HT-29 (cell line): ENCODE data around the gene INPP5K. TPM values are rescaled to one million over a fixed set of nuclear protein-coding genes. Genes with fewer than 3 reads are reported as not detected.

Source experiments
- DNase-seq: peaks from one replicate; pipeline ENCODE4 v3.0.0-alpha.2; 2015; ENCODE audit warnings: low spot score
- total RNA-seq: library from RNA; depleted of rRNA; stranded (reverse); fragments of >200 nt; shearing (Covaris generic); gene quantifications from 2 replicates; pipeline ENCODE4 v1.2.3, GENCODE V29; 2014

The INPP5K gene
- total RNA-seq, 1 experiment from 2014 or later: 75.5 TPM

GRCh38 chr17:1506649-1507267 lies 9.7 kb downstream of the INPP5K start:
- DNase-seq: no peak

GRCh38 chr17:1505586-1505985 lies 10.8 kb downstream of the INPP5K start:
- DNase-seq: no peak

GRCh38 chr17:1504866-1505265 lies 11.5 kb downstream of the INPP5K start:
- no peak for DNase-seq

GRCh38 chr17:1503699-1504098 lies 12.7 kb downstream of the INPP5K start:
- no peak for DNase-seq

DNA sequence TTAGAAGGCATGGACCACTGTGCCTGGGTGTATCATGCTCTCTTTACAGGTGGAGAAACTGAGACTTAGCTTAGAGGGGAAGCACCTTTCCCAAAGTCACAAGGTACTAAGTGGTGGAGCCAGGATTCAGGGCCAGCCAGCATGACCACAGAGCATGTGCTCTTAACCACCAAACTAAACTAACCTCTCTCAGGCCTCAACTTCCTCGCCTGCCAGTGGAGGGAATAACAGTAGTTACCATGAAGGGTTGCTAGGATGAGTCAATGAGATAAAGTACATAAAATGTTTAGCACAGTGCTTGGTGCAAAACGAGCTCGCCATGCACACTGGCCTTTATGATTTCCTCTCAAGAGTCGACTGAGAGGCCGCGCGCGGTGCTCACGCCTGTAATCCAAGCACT lies 17.5 kb downstream of the INPP5K start:
- no peak for DNase-seq

DNA sequence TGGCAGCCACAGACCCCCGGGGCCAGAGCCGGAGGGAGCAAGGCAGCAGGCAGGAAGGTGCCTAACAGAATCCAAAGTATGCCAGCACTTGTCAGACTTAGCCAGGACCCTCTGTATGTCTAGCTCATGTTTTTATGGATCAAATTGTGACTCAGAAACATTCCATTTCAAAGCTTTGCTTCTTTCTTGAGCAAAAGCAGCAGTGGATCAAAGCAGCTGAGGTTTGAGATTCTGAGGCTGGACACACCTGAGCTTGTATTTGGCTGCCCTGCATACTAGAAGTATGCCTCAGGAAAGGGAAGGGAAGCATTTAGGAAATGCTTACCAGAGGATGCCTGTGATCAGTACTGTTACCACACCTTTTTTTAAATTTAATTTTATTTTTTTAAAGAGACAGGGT lies 18.2 kb downstream of the INPP5K start:
- DNase-seq: no peak

GRCh38 chr17:1497831-1498230 lies 18.6 kb downstream of the INPP5K start:
- no peak for DNase-seq

GRCh38 chr17:1496869-1497268 lies 19.5 kb downstream of the INPP5K start:
- no peak for DNase-seq

GRCh38 chr17:1495265-1495989 lies 21.0 kb downstream of the INPP5K start:
- DNase-seq: no peak

DNA sequence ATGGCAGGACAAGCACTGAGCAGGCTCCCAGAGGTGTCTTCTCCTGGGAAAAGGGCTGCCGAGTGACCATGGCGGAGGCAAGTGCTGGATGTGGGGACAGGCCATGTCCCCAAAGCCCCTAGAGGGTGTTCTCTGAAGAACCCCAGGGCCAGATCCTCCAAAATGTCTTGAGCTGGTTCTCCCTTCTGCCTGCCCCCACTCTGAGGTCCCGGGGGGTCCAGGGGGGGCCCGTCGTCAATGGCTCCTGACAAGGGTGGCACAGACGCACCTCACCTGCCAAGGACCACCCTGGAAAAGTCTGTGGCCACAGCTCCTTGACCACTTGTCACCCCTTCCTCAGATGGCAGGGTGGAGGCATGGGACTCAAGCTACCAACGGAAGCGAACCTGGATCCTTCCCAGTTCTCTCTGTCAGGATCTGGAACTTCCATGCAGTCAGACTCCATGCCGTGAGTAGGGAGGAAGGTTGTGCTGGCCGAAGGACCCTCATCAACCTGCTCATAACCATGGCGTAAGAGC lies 21.6 kb downstream of the INPP5K start:
- DNase-seq: no peak

DNA sequence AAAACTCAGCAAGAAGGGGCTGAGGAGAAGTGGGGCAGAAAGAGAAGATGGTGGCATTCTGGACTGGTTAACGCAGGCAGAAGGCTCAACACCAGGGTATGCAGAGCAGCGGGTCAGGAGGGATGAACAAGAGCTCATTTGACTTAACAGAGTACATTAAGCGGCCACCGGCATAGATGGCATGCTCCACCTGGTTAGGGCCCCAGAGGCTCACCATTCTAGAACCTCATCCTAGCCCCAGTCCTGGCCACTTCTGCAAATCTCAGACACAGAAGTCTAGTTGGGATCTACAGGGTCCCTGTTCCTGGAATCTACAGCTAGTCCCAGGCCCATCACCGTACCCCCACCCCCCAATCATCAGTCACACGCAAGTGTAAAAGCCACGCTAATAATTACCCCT lies 22.2 kb downstream of the INPP5K start:
- DNase-seq: no peak

DNA sequence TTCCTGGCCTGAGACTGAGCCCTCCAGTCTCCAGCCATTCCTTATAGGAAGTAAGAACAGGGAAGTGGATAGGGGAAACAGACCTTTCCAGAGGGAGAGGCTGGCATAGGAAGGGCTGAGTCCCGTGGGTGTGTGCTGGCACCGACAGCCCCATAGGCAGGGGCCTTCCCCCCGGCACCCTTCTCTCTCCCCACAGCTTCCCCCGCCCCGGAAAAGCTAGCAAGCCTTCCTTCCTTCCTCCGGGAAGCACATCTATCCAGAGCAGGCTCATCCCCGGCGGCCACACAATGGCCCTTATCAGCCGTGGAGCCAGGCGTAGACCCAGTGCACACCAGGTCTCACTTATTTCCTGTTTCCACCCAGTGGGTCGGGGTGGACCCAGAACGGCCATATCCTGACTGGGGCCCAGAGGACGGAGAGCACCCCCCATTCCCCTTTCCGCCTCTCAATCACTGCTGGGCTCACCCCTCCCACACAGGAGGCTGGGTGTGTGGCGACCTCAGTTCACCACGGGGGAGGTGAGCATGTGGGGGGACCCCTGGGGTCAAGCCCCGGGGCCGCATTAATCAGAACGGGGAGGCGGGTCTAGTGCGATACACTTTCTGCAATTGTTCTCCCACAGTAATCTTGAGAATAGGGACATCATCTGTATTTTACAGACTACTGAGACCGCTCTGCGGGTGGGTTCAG lies 23.0 kb downstream of the INPP5K start:
- peak; percentile 71 for DNase-seq

DNA sequence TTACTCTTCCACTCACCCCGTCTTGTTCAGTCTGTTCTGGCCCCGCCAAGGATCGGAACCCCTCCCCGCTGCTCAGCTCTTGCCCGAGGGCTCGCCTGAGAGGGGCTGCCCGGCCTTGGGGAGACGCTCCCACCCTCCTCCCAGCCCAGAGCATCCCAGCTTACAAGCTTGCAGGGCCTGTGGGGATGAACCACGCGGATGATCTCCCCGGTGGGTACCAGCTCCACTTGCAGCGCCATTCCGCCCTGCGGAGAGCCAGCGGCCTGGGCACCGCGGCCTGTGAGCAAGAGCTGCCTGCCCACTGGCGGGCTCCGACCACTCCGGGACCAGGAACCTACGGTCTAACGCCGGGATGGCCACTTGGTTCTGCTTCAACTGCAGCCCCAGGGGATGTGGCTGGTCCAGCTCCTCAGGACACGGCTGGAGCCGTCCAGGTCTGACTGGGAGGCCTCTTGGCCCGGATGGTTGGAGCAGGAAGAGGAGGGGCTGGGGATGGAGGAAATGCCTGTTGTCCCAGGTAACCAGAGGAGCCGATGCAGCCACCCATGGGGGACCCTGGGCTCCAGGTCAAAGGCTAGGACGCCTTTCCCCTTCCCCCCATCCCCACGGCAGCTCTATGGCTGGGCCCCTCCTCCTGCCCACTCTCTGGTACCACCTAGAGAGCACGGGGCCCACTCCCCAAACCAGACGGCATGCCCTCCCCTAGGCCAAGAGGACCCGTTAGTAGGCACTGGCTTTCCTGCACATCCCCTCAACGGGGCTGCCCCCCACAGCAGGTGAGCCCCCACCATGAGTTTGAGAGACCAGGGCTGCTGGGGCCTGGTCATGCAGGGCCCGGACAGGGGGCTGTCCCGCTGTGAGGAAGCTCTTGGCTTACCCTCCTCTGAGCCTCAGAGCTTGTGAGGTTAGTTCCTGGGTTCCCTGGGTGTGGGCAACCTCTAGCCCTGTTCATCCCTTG lies 23.9 kb downstream of the INPP5K start, which contains the start of gene MYO1C:
Gene MYO1C, minus strand, starts transcription at position 438 of the 958 bp plus-strand sequence. Its CDS starts 199 bp downstream, at position 239.
- DNase-seq: peak; percentile 60

GRCh38 chr17:1491443-1492248 lies 24.8 kb downstream of the INPP5K start:
- peak; percentile 60 for DNase-seq

DNA sequence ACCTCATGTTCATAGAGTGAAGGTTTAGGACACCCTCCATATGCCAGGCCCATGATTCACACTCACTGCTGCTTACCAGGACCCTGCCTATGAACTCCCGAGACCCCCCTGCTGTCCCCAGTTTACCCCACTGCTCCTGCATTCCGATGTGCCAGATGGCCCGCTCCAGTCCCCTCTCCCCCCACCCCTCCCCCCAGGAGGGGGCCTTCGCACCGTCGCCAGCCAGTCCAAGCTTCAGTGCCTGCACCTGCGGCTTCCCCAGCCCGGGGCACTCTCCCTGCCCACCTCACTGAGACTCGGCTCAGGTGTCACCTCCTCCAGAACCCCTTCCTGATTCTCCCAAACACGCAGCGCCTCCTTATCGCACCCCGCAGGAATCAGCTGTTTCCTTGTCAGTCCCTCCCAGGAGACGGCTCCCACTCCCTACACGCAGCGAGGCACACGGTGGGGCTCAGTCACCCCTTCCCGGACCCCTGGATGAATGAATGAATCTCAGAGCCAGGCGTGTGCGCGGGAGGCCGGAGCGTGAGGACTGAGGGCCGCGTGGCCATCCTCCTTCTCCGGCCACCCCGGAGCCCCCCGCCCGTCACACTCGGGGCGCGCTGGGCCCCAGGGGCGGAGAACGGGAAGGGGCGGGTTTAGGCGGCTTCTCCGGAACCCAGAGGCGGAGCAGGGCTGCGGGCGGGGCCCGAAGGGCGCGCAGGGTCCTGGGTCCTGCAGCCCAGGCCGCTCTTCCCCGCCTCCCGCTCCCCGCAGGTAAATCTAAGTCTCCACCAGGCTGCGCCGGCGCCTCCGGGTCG lies 25.6 kb downstream of the INPP5K start:
- DNase-seq: peak; percentile 51

GRCh38 chr17:1488826-1489270 lies 27.6 kb downstream of the INPP5K start:
- no peak for DNase-seq

GRCh38 chr17:1487939-1488825 lies 28.2 kb downstream of the INPP5K start:
- peak; percentile 85 for DNase-seq
